HG02973 (cell line): Measurements from ENCODE around the gene HLA-B.
A peak's percentile ranks its signal among the peaks of the same experiment; 100 is the strongest.
"Not testable (repeated sequence)": the region's sequence is repeated elsewhere in the genome, so short reads cannot be mapped to it uniquely, and the experiment has no call there.

Experiments
- ATAC-seq: cut with Tn5 transposase; IDR thresholded peaks from one replicate; pipeline ENCODE4 v1.9.1; 2021; ENCODE audit warnings: moderate library complexity; ENCODE audit not compliant: unreplicated experiment

The HLA-B gene

GRCh38 chr6:31356946-31357466 is at the start of gene HLA-B:
HLA-B (minus strand) TSS chr6:31357179; CDS start chr6:31357158, 21 bp downstream.
- peak; percentile 76 for ATAC-seq

- no peak for ATAC-seq
These were observed 49.0 kb upstream of the HLA-B start for GRCh38 chr6:31405996-31406395.

- ATAC-seq, result not testable (repeated sequence)
These were observed 47.0 kb upstream of the HLA-B start for GRCh38 chr6:31404061-31404364.

GRCh38 chr6:31403283-31404060 is 46.5 kb upstream of the HLA-B start, which contains the start of gene MICA:
MICA (plus strand) TSS chr6:31403595; CDS start chr6:31403633, 38 bp downstream.
- peak; percentile 45 for ATAC-seq

GRCh38 chr6:31402324-31403282 is 45.6 kb upstream of the HLA-B start:
- peak; percentile 6 for ATAC-seq

- no peak for ATAC-seq
These were observed 44.4 kb upstream of the HLA-B start for GRCh38 chr6:31401403-31401802.

GRCh38 chr6:31400467-31401289 is 43.7 kb upstream of the HLA-B start:
- peak; percentile 39 for ATAC-seq

GRCh38 chr6:31399589-31400466 is 42.8 kb upstream of the HLA-B start:
- no peak for ATAC-seq

GRCh38 chr6:31397901-31398525 is 41.0 kb upstream of the HLA-B start:
- ATAC-seq, result no peak

GRCh38 chr6:31397153-31397499 is 40.1 kb upstream of the HLA-B start:
- ATAC-seq, result not testable (repeated sequence)

GRCh38 chr6:31396422-31397152 is 39.6 kb upstream of the HLA-B start:
- ATAC-seq, result no peak

- no peak for ATAC-seq
These were observed 38.9 kb upstream of the HLA-B start for GRCh38 chr6:31395832-31396231.

GRCh38 chr6:31394381-31394780 is 37.4 kb upstream of the HLA-B start:
- ATAC-seq, result no peak

GRCh38 chr6:31393932-31394331 is 37.0 kb upstream of the HLA-B start:
- ATAC-seq, result no peak

- not testable (repeated sequence) for ATAC-seq
These were observed 32.8 kb upstream of the HLA-B start for GRCh38 chr6:31389802-31390132.

- ATAC-seq, result not testable (repeated sequence)
These were observed 32.2 kb upstream of the HLA-B start for GRCh38 chr6:31388916-31389801.

- ATAC-seq, result no peak
These were observed 30.0 kb upstream of the HLA-B start for GRCh38 chr6:31386977-31387376.

GRCh38 chr6:31386099-31386498 is 29.1 kb upstream of the HLA-B start:
- ATAC-seq, result no peak
